DND-41 (cell line): Measurements from ENCODE around the gene NEDD4.

Source experiments
- ATAC-seq: fragments of 200-7000 bp; cut with Tn5 transposase; 3 replicates; pipeline ENCODE4 v1.9.1; 2021; ENCODE audit warnings: low read depth; ENCODE audit not compliant: insufficient read depth
- DNase-seq: peaks from one replicate; pipeline ENCODE4 v3.0.0-alpha.2; 2020
- H2AFZ ChIP-seq: 2 replicates; pipeline ENCODE4 v1.6.0; 2012; ENCODE audit warnings: low read depth, low read length
- H3K27ac ChIP-seq: 2 replicates; pipeline ENCODE4 v1.5.1; 2012; ENCODE audit warnings: low read length, inconsistent platforms
- H3K27me3 ChIP-seq: fragments of 200-600 bp; sonication (generic); 2 replicates; pipeline ENCODE4 v1.6.0; 2012; ENCODE audit warnings: low read length, mild to moderate bottlenecking, inconsistent platforms; ENCODE audit not compliant: insufficient read depth, poor library complexity
- H3K36me3 ChIP-seq: 2 replicates; pipeline ENCODE4 v1.5.1; 2012; ENCODE audit warnings: low read length, inconsistent platforms; ENCODE audit not compliant: insufficient read depth
- H3K4me1 ChIP-seq: 2 replicates; pipeline ENCODE4 v1.5.1; 2012; ENCODE audit warnings: mild to moderate bottlenecking, low read length; ENCODE audit not compliant: insufficient read depth
- H3K4me2 ChIP-seq: 2 replicates; pipeline ENCODE4 v1.6.0; 2012; ENCODE audit warnings: mild to moderate bottlenecking, moderate library complexity, low read length, inconsistent platforms; ENCODE audit not compliant: insufficient read depth
- H3K4me3 ChIP-seq, 2 experiments: fragments of 200-600 bp in 1 of 2; shearing (Covaris generic) in 1 of 2; 2 replicates each; pipeline ENCODE4 v1.5.1; 2012 to 2016; ENCODE audit warnings: inconsistent platforms in 2 of 2, low read length in 2 of 2, mild to moderate bottlenecking in 2 of 2, low read depth in 1 of 2, moderate library complexity in 1 of 2
- H3K79me2 ChIP-seq: 2 replicates; pipeline ENCODE4 v1.6.0; 2012; ENCODE audit warnings: low read length, inconsistent platforms; ENCODE audit not compliant: insufficient read depth
- H3K9ac ChIP-seq: 2 replicates; pipeline ENCODE4 v1.6.0; 2012; ENCODE audit warnings: low read depth, mild to moderate bottlenecking, inconsistent platforms, low read length, moderate library complexity
- H3K9me3 ChIP-seq: 2 replicates; pipeline ENCODE4 v1.5.1; 2012; ENCODE audit warnings: low read length, moderate library complexity, mild to moderate bottlenecking, inconsistent platforms; ENCODE audit not compliant: insufficient read depth, severe bottlenecking
- H4K20me1 ChIP-seq: 2 replicates; pipeline ENCODE4 v1.6.0; 2012; ENCODE audit warnings: low read length; ENCODE audit not compliant: insufficient read depth
- CTCF ChIP-seq: IDR thresholded peaks from 2 replicates; pipeline ENCODE4 v1.5.1; 2012; ENCODE audit warnings: borderline replicate concordance, low read length, moderate library complexity, mild to moderate bottlenecking; ENCODE audit not compliant: poor library complexity, severe bottlenecking; ENCODE audit errors: extremely low read depth
- EZH2 ChIP-seq: IDR thresholded peaks from 3 replicates; pipeline ENCODE4 v1.6.1; 2012; ENCODE audit warnings: borderline replicate concordance, low read depth, mild to moderate bottlenecking, moderate library complexity, low read length, inconsistent platforms; ENCODE audit not compliant: severe bottlenecking

NEDD4 gene

GRCh38 chr15:55937040-55937439 lies 56.4 kb downstream of the NEDD4 start:
- no peaks in the 10 kb centered on the region for H4K20me1 ChIP-seq
- no peak overlapping the region for H3K9ac ChIP-seq
- no peaks in the 10 kb centered on the region for H3K4me1 ChIP-seq
- DNase-seq (no peak), ATAC-seq (no peak)
- H3K4me2 ChIP-seq = no peak overlapping the region
- H3K79me2 ChIP-seq = no peaks in the 10 kb centered on the region
- H3K36me3 ChIP-seq = no peaks in the 10 kb centered on the region
- H3K9me3 ChIP-seq = no peaks in the 10 kb centered on the region
- no peaks in the 10 kb centered on the region for H3K27me3 ChIP-seq
- no peak overlapping the region for H3K27ac ChIP-seq
- TF ChIP-seq CTCF (no peak), EZH2 (no peak)
- H2AFZ ChIP-seq = no peak overlapping the region
- no peak overlapping the region for H3K4me3 ChIP-seq

- DNase-seq (no peak), ATAC-seq (no peak)
- Histone ChIP-seq H2AFZ (no peak overlapping the region), H3K9ac (no peak overlapping the region), H3K9me3 (no peaks in the 10 kb centered on the region), H4K20me1 (no peaks in the 10 kb centered on the region), H3K27me3 (no peaks in the 10 kb centered on the region), H3K4me3 (no peak overlapping the region), H3K4me2 (no peak overlapping the region), H3K4me1 (no peaks in the 10 kb centered on the region), H3K27ac (no peak overlapping the region), H3K36me3 (no peaks in the 10 kb centered on the region), H3K79me2 (no peaks in the 10 kb centered on the region)
- no peak for TF ChIP-seq CTCF
- no peak for TF ChIP-seq EZH2
Measured at GRCh38 chr15:55928955-55929354, 64.5 kb downstream of the NEDD4 start.

- no peak overlapping the region for H3K9ac ChIP-seq
- no peak overlapping the region for H3K4me2 ChIP-seq
- no peak for TF ChIP-seq CTCF
- no peak for TF ChIP-seq EZH2
Measured at GRCh38 chr15:55921744-55922143, 71.7 kb downstream of the NEDD4 start.

GRCh38 chr15:55917881-55918296 lies 75.5 kb downstream of the NEDD4 start:
- no peaks in the 10 kb centered on the region for H3K27me3 ChIP-seq
- H3K4me2 ChIP-seq = no peak overlapping the region
- H4K20me1 ChIP-seq = no peaks in the 10 kb centered on the region
- H2AFZ ChIP-seq = no peak overlapping the region
- H3K27ac ChIP-seq = no peak overlapping the region
- H3K9ac ChIP-seq = no peak overlapping the region
- DNase-seq (peak; percentile 21), ATAC-seq (peak; percentile 40; the same call in 1 of the 3 replicates)
- TF ChIP-seq CTCF = peak; percentile 62
- no peak for TF ChIP-seq EZH2
- H3K9me3 ChIP-seq = no peaks in the 10 kb centered on the region
- no peaks in the 10 kb centered on the region for H3K4me1 ChIP-seq
- H3K79me2 ChIP-seq = no peaks in the 10 kb centered on the region
- H3K36me3 ChIP-seq = no peaks in the 10 kb centered on the region
- no peak overlapping the region for H3K4me3 ChIP-seq

More at GRCh38 chr15:55921744-55922143, 71.7 kb downstream of the NEDD4 start:
- H3K79me2 ChIP-seq = no peaks in the 10 kb centered on the region
- no peak for ATAC-seq
- H3K4me1 ChIP-seq = no peaks in the 10 kb centered on the region
- no peaks in the 10 kb centered on the region for H4K20me1 ChIP-seq
- no peak for DNase-seq
- H2AFZ ChIP-seq = no peak overlapping the region
- H3K36me3 ChIP-seq = no peaks in the 10 kb centered on the region
- no peak overlapping the region for H3K4me3 ChIP-seq
- H3K27me3 ChIP-seq = no peaks in the 10 kb centered on the region
- no peaks in the 10 kb centered on the region for H3K9me3 ChIP-seq
- H3K27ac ChIP-seq = no peak overlapping the region
